HepG2 (cell line): ENCODE results near the gene TRANK1. TPM values are rescaled to one million over a fixed set of nuclear protein-coding genes. Genes with fewer than 3 reads are reported as not detected.

Experiments
- ATAC-seq: fragments of 200-7000 bp; cut with Tn5 transposase; 3 replicates; pipeline ENCODE4 v1.9.1; 2020; ENCODE audit warnings: mild to moderate bottlenecking, moderate library complexity
- BruUV-seq: library from RNA; stranded (reverse); fragments of 400-500 nt; replicated peaks from 2 replicates; lab custom pipeline; 2021; lab: Mats Ljungman, UMichigan
- CTCF ChIA-PET: fragments of 300-600 bp; formaldehyde crosslinking; extraction: SDS; loops from one replicate; lab custom pipeline; 2021; ENCODE audit warnings: low total read pairs, inconsistent platforms, low intra/inter-chr PET ratio; lab: Yijun Ruan, JAX
- POLR2A ChIA-PET: fragments of 350-600 bp; sonication (Branson Sonifier 250); formaldehyde crosslinking; loops from one replicate; lab custom pipeline; 2020; ENCODE audit warnings: antibody characterized with exemption, inconsistent platforms; lab: Yijun Ruan, JAX
- DNase-seq: peaks from one replicate; pipeline ENCODE4 v3.0.0-alpha.2; 2015; ENCODE audit warnings: low spot score
- FAIRE-seq: peaks from 3 replicates; lab custom pipeline; 2011; peaks lifted over from hg19 to GRCh38; lab: Jason Lieb, UNC
- H2AFZ ChIP-seq: one replicate; pipeline ENCODE4 v1.6.1; 2011; ENCODE audit warnings: low read length, inconsistent platforms
- H3K27ac ChIP-seq: fragments of 300-600 bp; 3 replicates; pipeline ENCODE4 v1.8.0; 2011; ENCODE audit warnings: mixed run types, mild to moderate bottlenecking, mixed read lengths, low read length, inconsistent platforms; ENCODE audit not compliant: insufficient read depth; ENCODE audit errors: extremely low read length
- H3K27me3 ChIP-seq, 2 experiments: fragments of 200-600 bp in 1 of 2; 2 replicates in 1 of 2; 3 replicates in 1 of 2; pipeline versions ENCODE4 v1.6.0 to v1.8.0; 2011; ENCODE audit warnings: low read length in 2 of 2, mild to moderate bottlenecking in 2 of 2, moderate library complexity in 2 of 2, inconsistent platforms in 1 of 2; ENCODE audit not compliant: insufficient read depth in 2 of 2, control insufficient read depth in 1 of 2
- H3K36me3 ChIP-seq, 2 experiments: fragments of 200-600 bp in 1 of 2; replicated peaks in 1 of 2; 2 replicates in 1 of 2; 3 replicates in 1 of 2; pipeline versions ENCODE4 v1.5.1 to v1.8.0; 2011; ENCODE audit warnings: low read length in 2 of 2, inconsistent platforms in 1 of 2; ENCODE audit not compliant: insufficient read depth in 2 of 2, control insufficient read depth in 1 of 2
- H3K4me1 ChIP-seq: 2 replicates; pipeline ENCODE4 v1.5.1; 2012; ENCODE audit warnings: low read length, inconsistent platforms; ENCODE audit not compliant: insufficient read depth
- H3K4me2 ChIP-seq: 2 replicates; pipeline ENCODE4 v1.6.0; 2011; ENCODE audit warnings: low read depth, low read length, inconsistent platforms
- H3K4me3 ChIP-seq, 3 experiments: fragments of 200-600 bp in 1 of 3; sonication (generic), shearing (Covaris generic) in 1 of 3; replicated peaks in 1 of 3; 2 replicates each; pipeline ENCODE4 v1.5.1; 2011 to 2016; ENCODE audit warnings: low read length in 3 of 3, inconsistent platforms in 2 of 3, low read depth in 2 of 3, mild to moderate bottlenecking in 2 of 3, control low read depth in 1 of 3, mixed read lengths in 1 of 3; ENCODE audit not compliant: insufficient read depth in 1 of 3
- H3K79me2 ChIP-seq: one replicate; pipeline ENCODE4 v1.6.1; 2011; ENCODE audit warnings: low read length, inconsistent platforms; ENCODE audit not compliant: insufficient read depth
- H3K9ac ChIP-seq: 2 replicates; pipeline ENCODE4 v1.6.0; 2011; ENCODE audit warnings: mild to moderate bottlenecking, low read depth, low read length, inconsistent platforms; ENCODE audit not compliant: insufficient read depth
- H3K9me3 ChIP-seq: 2 replicates; pipeline ENCODE4 v1.5.1; 2012; ENCODE audit warnings: mild to moderate bottlenecking, low read length
- H4K20me1 ChIP-seq: 2 replicates; pipeline ENCODE4 v1.6.0; 2011; ENCODE audit warnings: inconsistent platforms, mild to moderate bottlenecking, low read length, moderate library complexity; ENCODE audit not compliant: insufficient read depth
- IRF2 ChIP-seq: IDR thresholded peaks from 2 replicates; pipeline ENCODE4 v1.6.1; 2018; ENCODE audit warnings: missing genetic modification reagents, missing compliant biosample characterization
- KLF12 ChIP-seq: sonication (generic); formaldehyde crosslinking; IDR thresholded peaks from 2 replicates; pipeline ENCODE4 v1.4.0; 2020; ENCODE audit warnings: missing genetic modification reagents, borderline replicate concordance
- MBNL3 ChIP-seq: fragments of 250-450 bp; sonication (Bioruptor Pico); conservative IDR thresholded peaks from 2 replicates; pipeline ENCODE4 v1.8.0; 2022; ENCODE audit warnings: mild to moderate bottlenecking, inconsistent platforms
- NR2F6 ChIP-seq, 2 experiments: IDR thresholded peaks; 2 replicates each; pipeline ENCODE4 v1.6.1; 2016; ENCODE audit warnings: antibody characterized with exemption in 1 of 2, mild to moderate bottlenecking in 1 of 2
- PRDM10 ChIP-seq: sonication (generic); formaldehyde crosslinking; IDR thresholded peaks from 2 replicates; pipeline ENCODE4 v1.4.0; 2020; ENCODE audit warnings: low read depth, missing genetic modification reagents
- TCF12 ChIP-seq, 2 experiments: fragments of 450-650 bp in 1 of 2; sonication (generic) in 1 of 2; formaldehyde crosslinking in 1 of 2; IDR thresholded peaks; 2 replicates each; pipeline versions ENCODE4 v1.6.1 to v1.8.0; 2017 to 2022; ENCODE audit warnings: antibody characterized with exemption in 1 of 2, mild to moderate bottlenecking in 1 of 2, missing genetic modification reagents in 1 of 2, moderate library complexity in 1 of 2
- ZBTB42 ChIP-seq: sonication (generic); formaldehyde crosslinking; IDR thresholded peaks from 2 replicates; pipeline ENCODE4 v1.5.0; 2020; ENCODE audit warnings: mild to moderate bottlenecking, missing genetic modification reagents
- ZNF784 ChIP-seq: sonication (generic); formaldehyde crosslinking; IDR thresholded peaks from 2 replicates; pipeline ENCODE4 v1.5.1; 2020; ENCODE audit warnings: missing genetic modification reagents, mild to moderate bottlenecking, borderline replicate concordance
- WGBS: methylation state at CpG from one replicate; pipeline ENCODE4 v1.1.6; 2017; ENCODE audit warnings: low lambda C conversion rate; 5-methylcytosine and 5-hydroxymethylcytosine counted together
- in situ Hi-C: cut with HindIII; loops from 2 replicates; pipeline ENCODE4 v1.10.0; 2017; ENCODE audit warnings: low pct_unique_long_range_greater_than_20kb; ENCODE audit not compliant: extremely low pct_ligation_motif_present
- intact Hi-C: fragments of 100-400 bp; cut with micrococcal nuclease; formaldehyde crosslinking; loops from one replicate; pipeline ENCODE4 v1.10.0; 2022; ENCODE audit not compliant: unreplicated experiment
- polyA plus RNA-seq, 8 experiments: library from polyadenylated mRNA; depleted of rRNA in 3 of 8; stranded (reverse) in 7 of 8; unstranded in 1 of 8; fragments of >200 nt; fragmentation: Illumina TruSeq in 4 of 8; extraction: Trizol in 4 of 8; gene quantifications; 2 replicates each; pipeline versions ENCODE4 v1.2.1 to v1.2.3, GENCODE V29; 2011 to 2016; ENCODE audit warnings: low read depth in 4 of 8, missing spikeins in 1 of 8, mixed read lengths in 1 of 8; ENCODE audit not compliant: insufficient read depth in 1 of 8
- total RNA-seq, 5 experiments: library from RNA; depleted of rRNA; stranded (reverse); fragments of >200 nt; fragmentation: Illumina TruSeq; extraction: Trizol; gene quantifications; 2 replicates each; pipeline ENCODE4 v1.2.3, GENCODE V29; 2016; ENCODE audit warnings: low read depth in 1 of 5
- TF ChIP-seq, protein P1 (sequence below): sonication (generic); formaldehyde crosslinking; IDR thresholded peaks from 2 replicates; pipeline ENCODE4 v1.5.0; 2020; ENCODE audit warnings: missing genetic modification reagents, mild to moderate bottlenecking, borderline replicate concordance
- TF ChIP-seq, protein P2 (sequence below): IDR thresholded peaks from 2 replicates; pipeline ENCODE4 v1.6.1; 2012; ENCODE audit warnings: low read depth, low read length, improper control_type of control experiment

Gene TRANK1
- total and polyA plus RNA-seq, 2 of the 13 experiments (the other 11 are each of a cell fraction or from before 2014, with no cell fraction given) = 0.13 to 0.32 TPM

DNA sequence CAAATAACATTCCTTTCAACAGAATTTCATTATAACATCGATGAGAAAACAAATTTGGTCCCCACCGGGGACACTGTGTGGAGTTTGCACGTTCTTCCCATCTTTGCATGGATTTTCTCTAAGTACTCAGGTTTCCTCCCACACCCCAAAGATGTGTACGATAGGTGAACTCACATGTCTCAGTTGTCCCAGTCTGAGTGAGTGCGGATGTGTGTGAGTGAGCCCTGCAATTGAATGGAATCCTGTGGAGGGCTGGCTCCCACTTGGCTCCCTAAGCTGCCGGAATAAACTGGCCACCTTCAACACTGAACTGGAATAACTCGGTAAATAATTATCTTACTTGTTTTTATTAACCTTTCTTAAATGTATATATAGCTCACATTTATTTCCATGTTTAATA is 77.0 kb downstream of the TRANK1 start (continued):
- TF ChIP-seq KLF12 = no peak

GRCh38 chr3:36866368-36866767 is 78.5 kb downstream of the TRANK1 start:
- Histone ChIP-seq H3K27ac (no peak overlapping the region), H3K27me3 (no peaks in the 10 kb centered on the region; a peak in 1 of 5 replicates), H3K36me3 (no peaks in the 10 kb centered on the region), H3K9ac (no peak overlapping the region), H4K20me1 (no peaks in the 10 kb centered on the region; the same call in 1 of the 2 replicates), H3K4me3 (no peak overlapping the region), H3K9me3 (no peaks in the 10 kb centered on the region), H3K4me1 (no peaks in the 10 kb centered on the region), H3K79me2 (no peaks in the 10 kb centered on the region), H2AFZ (no peak overlapping the region), H3K4me2 (no peak overlapping the region)
- no TSS peak for BruUV-seq
- ChIA-PET POLR2A (no interaction called here), CTCF (interaction anchor here (1.0 kb wide), 1 partner anchor 137 kb away, joined by 4 read pairs; no protein-coding TSS in a partner anchor)
- intact Hi-C loops (no loop called here), in situ Hi-C loops (loop anchor here (5.0 kb wide), 1 partner anchor 139 kb away; no protein-coding TSS in a partner anchor)
- FAIRE-seq = no peak
- no peak for DNase-seq
- no peak for ATAC-seq
- TF ChIP-seq NR2F6 (IDR thresholded peaks at IDR 0.05) (no peak), NR2F6 (CRISPR knock-in tag; IDR thresholded peaks at IDR 0.05) (no peak), ZNF784 (no peak), MBNL3 (CRISPR knock-in tag) (no peak), ZBTB42 (CRISPR knock-in tag) (no peak), TCF12 (IDR thresholded peaks at IDR 0.05) (no peak), TCF12 (CRISPR knock-in tag; IDR thresholded peaks at IDR 0.05) (no peak), IRF2 (CRISPR knock-in tag) (no peak), PRDM10 (no peak)
- TF ChIP-seq, protein P1, sequence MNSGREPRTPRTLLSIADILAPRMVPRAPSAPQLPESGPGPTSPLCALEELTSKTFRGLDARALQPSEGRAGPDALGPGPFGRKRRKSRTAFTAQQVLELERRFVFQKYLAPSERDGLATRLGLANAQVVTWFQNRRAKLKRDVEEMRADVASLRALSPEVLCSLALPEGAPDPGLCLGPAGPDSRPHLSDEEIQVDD (CRISPR knock-in tag) = no peak
- TF ChIP-seq, protein P2, sequence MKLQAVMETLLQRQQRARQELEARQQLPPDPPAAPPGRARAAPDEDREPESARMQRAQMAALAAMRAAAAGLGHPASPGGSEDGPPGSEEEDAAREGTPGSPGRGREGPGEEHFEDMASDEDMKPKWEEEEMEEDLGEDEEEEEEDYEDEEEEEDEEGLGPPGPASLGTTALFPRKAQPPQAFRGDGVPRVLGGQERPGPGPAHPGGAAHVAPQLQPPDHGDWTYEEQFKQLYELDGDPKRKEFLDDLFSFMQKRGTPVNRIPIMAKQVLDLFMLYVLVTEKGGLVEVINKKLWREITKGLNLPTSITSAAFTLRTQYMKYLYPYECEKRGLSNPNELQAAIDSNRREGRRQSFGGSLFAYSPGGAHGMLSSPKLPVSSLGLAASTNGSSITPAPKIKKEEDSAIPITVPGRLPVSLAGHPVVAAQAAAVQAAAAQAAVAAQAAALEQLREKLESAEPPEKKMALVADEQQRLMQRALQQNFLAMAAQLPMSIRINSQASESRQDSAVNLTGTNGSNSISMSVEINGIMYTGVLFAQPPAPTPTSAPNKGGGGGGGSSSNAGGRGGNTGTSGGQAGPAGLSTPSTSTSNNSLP = no peak
- TF ChIP-seq, all 625 proteins: peak for 0
- 0% methylated on average over 2 of the region's 2 CpGs for WGBS
